H9 (cell line): ENCODE measurements around the gene MXD4. TPM values are rescaled to one million over a fixed set of nuclear protein-coding genes. Genes with fewer than 3 reads are reported as not detected.

Experiments
- DNase-seq: peaks from one replicate; pipeline ENCODE4 v3.0.0-alpha.2; 2017
- H2AFZ ChIP-seq: one replicate; pipeline ENCODE4 v1.6.1; 2013; ENCODE audit warnings: mild to moderate bottlenecking, low read length, control low read depth, moderate library complexity
- H2AK5ac ChIP-seq: 2 replicates; pipeline ENCODE4 v1.6.1; 2013; ENCODE audit warnings: low read length, control low read depth, mixed read lengths; ENCODE audit not compliant: insufficient read length
- H2BK120ac ChIP-seq: one replicate; pipeline ENCODE4 v1.6.1; 2013; ENCODE audit warnings: low read depth, mild to moderate bottlenecking, low read length, control low read depth, inconsistent platforms; ENCODE audit not compliant: poor library complexity, severe bottlenecking
- H2BK12ac ChIP-seq: 2 replicates; pipeline ENCODE4 v1.6.1; 2013; ENCODE audit warnings: low read length, control low read depth, mixed read lengths, low read depth; ENCODE audit not compliant: insufficient read length
- H2BK15ac ChIP-seq: 2 replicates; pipeline ENCODE4 v1.6.1; 2013; ENCODE audit warnings: low read depth, low read length, control low read depth
- H2BK20ac ChIP-seq: one replicate; pipeline ENCODE4 v1.6.1; 2013; ENCODE audit warnings: low read depth, mild to moderate bottlenecking, low read length, control low read depth, inconsistent platforms; ENCODE audit not compliant: poor library complexity, severe bottlenecking
- H2BK5ac ChIP-seq: 2 replicates; pipeline ENCODE4 v1.6.1; 2013; ENCODE audit warnings: low read length, control low read depth, mixed read lengths; ENCODE audit not compliant: insufficient read length
- H3K14ac ChIP-seq: 2 replicates; pipeline ENCODE4 v1.6.1; 2013; ENCODE audit warnings: low read length, control low read depth; ENCODE audit not compliant: insufficient read depth
- H3K18ac ChIP-seq: 2 replicates; pipeline ENCODE4 v1.6.1; 2013; ENCODE audit warnings: low read depth, mild to moderate bottlenecking, mixed read lengths, low read length, control low read depth; ENCODE audit not compliant: insufficient read length
- H3K23ac ChIP-seq: 2 replicates; pipeline ENCODE4 v1.6.1; 2013; ENCODE audit warnings: low read length, control low read depth, mixed read lengths, low read depth; ENCODE audit not compliant: insufficient read length
- H3K23me2 ChIP-seq: 2 replicates; pipeline ENCODE4 v1.6.1; 2013; ENCODE audit warnings: low read depth, mild to moderate bottlenecking, mixed read lengths, low read length, control low read depth; ENCODE audit not compliant: insufficient read length, poor library complexity, severe bottlenecking
- H3K27ac ChIP-seq: 2 replicates; pipeline ENCODE4 v1.5.1; 2013; ENCODE audit warnings: low read length, control low read depth, mixed read lengths, low read depth; ENCODE audit not compliant: insufficient read length
- H3K27me3 ChIP-seq: 2 replicates; pipeline ENCODE4 v1.6.1; 2013; ENCODE audit warnings: low read length, control low read depth, inconsistent platforms; ENCODE audit not compliant: insufficient read depth
- H3K4ac ChIP-seq: 2 replicates; pipeline ENCODE4 v1.6.1; 2013; ENCODE audit warnings: low read depth, mild to moderate bottlenecking, control low read depth, inconsistent platforms, low read length, moderate library complexity
- H3K4me1 ChIP-seq: 2 replicates; pipeline ENCODE4 v1.6.1; 2013; ENCODE audit warnings: low read length, control low read depth, inconsistent platforms; ENCODE audit not compliant: insufficient read depth
- H3K4me2 ChIP-seq: 2 replicates; pipeline ENCODE4 v1.6.1; 2013; ENCODE audit warnings: low read length, control low read depth, mixed read lengths; ENCODE audit not compliant: insufficient read length, insufficient read depth
- H3K56ac ChIP-seq: 2 replicates; pipeline ENCODE4 v1.6.1; 2013; ENCODE audit warnings: low read depth, mild to moderate bottlenecking, mixed read lengths, low read length, control low read depth; ENCODE audit not compliant: insufficient read length
- H3K79me1 ChIP-seq: 2 replicates; pipeline ENCODE4 v1.6.1; 2013; ENCODE audit warnings: low read depth, mild to moderate bottlenecking, moderate library complexity, low read length, control low read depth, inconsistent platforms; ENCODE audit not compliant: insufficient read depth, poor library complexity, severe bottlenecking
- H3K79me2 ChIP-seq: 2 replicates; pipeline ENCODE4 v1.6.1; 2013; ENCODE audit warnings: low read length, control low read depth, inconsistent platforms; ENCODE audit not compliant: insufficient read depth
- H3K9ac ChIP-seq: 2 replicates; pipeline ENCODE4 v1.6.1; 2013; ENCODE audit warnings: low read length, control low read depth, mixed read lengths; ENCODE audit not compliant: insufficient read length; ENCODE audit errors: extremely low read depth
- H3K9me3 ChIP-seq: one replicate; pipeline ENCODE4 v1.6.1; 2013; ENCODE audit warnings: low read depth, low read length, inconsistent platforms; ENCODE audit not compliant: control insufficient read depth
- H3T11ph ChIP-seq: one replicate; pipeline ENCODE4 v1.6.1; 2013; ENCODE audit warnings: mild to moderate bottlenecking, low read length, control low read depth, inconsistent platforms
- H4K20me1 ChIP-seq: one replicate; pipeline ENCODE4 v1.6.1; 2013; ENCODE audit not compliant: control insufficient read depth, insufficient read length, insufficient read depth
- H4K5ac ChIP-seq: 2 replicates; pipeline ENCODE4 v1.6.1; 2013; ENCODE audit warnings: low read depth, mild to moderate bottlenecking, mixed read lengths, low read length, control low read depth; ENCODE audit not compliant: insufficient read length
- H4K8ac ChIP-seq: replicated peaks from 2 replicates; pipeline ENCODE4 v1.6.1; 2013; ENCODE audit warnings: low read length, control low read depth, mixed read lengths, low read depth; ENCODE audit not compliant: insufficient read length
- H4K91ac ChIP-seq: 2 replicates; pipeline ENCODE4 v1.6.1; 2013; ENCODE audit warnings: low read depth, mild to moderate bottlenecking, moderate library complexity, mixed read lengths, low read length, control low read depth; ENCODE audit not compliant: insufficient read length
- H3K27ac Mint-ChIP-seq, 3 experiments: 2 replicates in 2 of 3; 3 replicates in 1 of 3; pipeline ENCODE4 v1.8.0; 2020 to 2021; ENCODE audit warnings: mixed read lengths in 3 of 3, mild to moderate bottlenecking in 1 of 3, moderate library complexity in 1 of 3
- H3K27me3 Mint-ChIP-seq: 2 replicates; pipeline ENCODE4 v1.8.0; 2021; ENCODE audit warnings: low read depth, mild to moderate bottlenecking, moderate library complexity, mixed read lengths
- H3K36me3 Mint-ChIP-seq, 3 experiments: 2 replicates in 2 of 3; 3 replicates in 1 of 3; pipeline ENCODE4 v1.8.0; 2020 to 2021; ENCODE audit warnings: low read depth in 3 of 3, mixed read lengths in 3 of 3; ENCODE audit not compliant: insufficient read depth in 1 of 3
- H3K4me1 Mint-ChIP-seq, 2 experiments: 2 replicates each; pipeline ENCODE4 v1.8.0; 2020; ENCODE audit warnings: mixed read lengths in 2 of 2
- H3K4me3 Mint-ChIP-seq, 2 experiments: 2 replicates in 1 of 2; 3 replicates in 1 of 2; pipeline ENCODE4 v1.8.0; 2020 to 2021; ENCODE audit warnings: mild to moderate bottlenecking in 2 of 2, mixed read lengths in 2 of 2, moderate library complexity in 1 of 2
- H3K9me3 Mint-ChIP-seq, 2 experiments: 2 replicates in 1 of 2; 3 replicates in 1 of 2; pipeline ENCODE4 v1.8.0; 2020; ENCODE audit warnings: mild to moderate bottlenecking in 2 of 2, mixed read lengths in 2 of 2, moderate library complexity in 1 of 2
- WGBS: extraction: QIAGEN DNeasy Blood & Tissue Kit; methylation state at CpG from one replicate; pipeline ENCODE4 v1.1.7; 2013; ENCODE audit warnings: missing lambda C conversion rate, low lambda C conversion rate, mixed read lengths; ENCODE audit not compliant: insufficient read length; ENCODE audit errors: extremely low coverage; 5-methylcytosine and 5-hydroxymethylcytosine counted together
- total RNA-seq: library from RNA; stranded (reverse); gene quantifications from 2 replicates; pipeline ENCODE4 v1.2.1, GENCODE V29; 2021
- TF ChIP-seq, protein P1 (sequence below): fragments of 200-600 bp; sonication (generic); conservative IDR thresholded peaks from 3 replicates; pipeline ENCODE4 v1.8.0; 2021; ENCODE audit warnings: antibody characterized with exemption, mild to moderate bottlenecking

The MXD4 gene
- total RNA-seq, 1 experiment from 2014 or later, result 24.1 TPM

DNA sequence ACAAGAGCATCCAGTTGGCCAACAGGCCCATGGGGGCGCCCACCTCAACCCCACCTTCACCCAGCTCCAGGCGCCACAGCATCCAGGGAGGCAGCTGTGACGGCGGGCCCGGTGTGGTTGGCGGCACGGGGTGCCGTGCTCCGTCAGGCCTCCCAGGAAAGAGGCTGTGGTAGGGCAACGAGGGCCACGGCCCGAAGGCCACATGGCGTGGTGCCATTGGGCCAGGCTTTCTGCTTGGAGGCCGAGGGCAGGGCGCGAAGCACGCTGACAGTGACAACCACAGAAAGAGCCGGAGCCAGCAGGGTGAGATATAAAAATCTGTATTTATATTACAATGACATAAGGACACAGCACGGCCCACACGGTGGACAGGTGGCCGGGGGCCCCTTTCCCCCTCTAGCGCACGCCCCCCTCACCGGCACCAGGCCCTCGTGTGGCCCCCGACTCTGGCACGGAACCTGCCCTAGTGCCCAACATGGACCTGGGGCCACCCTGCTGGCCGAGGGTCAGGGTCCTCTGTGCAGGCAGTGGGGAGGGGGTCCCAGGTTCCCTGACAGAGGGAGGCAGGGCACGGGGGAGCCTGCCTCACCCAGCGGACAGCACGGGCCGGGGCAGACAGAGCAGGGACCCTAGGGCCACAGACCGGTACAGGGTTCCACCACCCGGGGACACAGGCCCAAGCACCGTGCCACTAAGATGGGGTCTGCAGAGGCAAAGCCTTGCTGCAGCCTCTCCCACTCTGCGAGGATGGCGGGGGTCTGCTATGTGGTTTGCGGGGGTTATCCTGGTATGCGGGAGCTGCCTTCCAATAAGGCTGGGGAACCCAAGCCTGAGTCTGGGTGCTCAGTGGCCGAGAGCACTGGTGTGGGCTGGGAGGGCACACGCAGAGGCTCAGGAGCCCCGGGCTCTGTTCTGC is 14.5 kb downstream of the MXD4 start:
- Histone ChIP-seq H2AK5ac (no peak overlapping the region), H3K9me3 (no peaks in the 10 kb centered on the region), H3K4ac (no peak overlapping the region; the same call in 1 of the 2 replicates), H2AFZ (no peak overlapping the region), H2BK12ac (no peak overlapping the region), H3K56ac (no peak overlapping the region), H2BK15ac (no peak overlapping the region), H3K18ac (no peak overlapping the region), H3K9ac (no peak overlapping the region), H3K79me2 (no peaks in the 10 kb centered on the region), H2BK120ac (no peak overlapping the region), H4K91ac (no peak overlapping the region), H4K8ac (no peak overlapping the region), H3K14ac (no peak overlapping the region; the same call in 1 of the 2 replicates), H3K23me2 (peaks cover under 1% of the 10 kb centered on the region), H3K79me1 (no peaks in the 10 kb centered on the region), H3K27me3 (no peaks in the 10 kb centered on the region), H3K4me2 (no peak overlapping the region), H3K27ac (no peak overlapping the region), H3K23ac (no peak overlapping the region), H4K20me1 (no peaks in the 10 kb centered on the region), H3T11ph (no peak overlapping the region), H2BK5ac (no peak overlapping the region), H2BK20ac (no peak overlapping the region), H4K5ac (no peak overlapping the region), H3K4me1 (no peaks in the 10 kb centered on the region)
- no CpG with 5 or more reads among the region's 42 CpGs for WGBS
- H3K36me3 Mint-ChIP-seq, result peaks cover 7 to 14% (median 9%) of the 10 kb centered on the region in 3 experiments
- TF ChIP-seq, protein P1, sequence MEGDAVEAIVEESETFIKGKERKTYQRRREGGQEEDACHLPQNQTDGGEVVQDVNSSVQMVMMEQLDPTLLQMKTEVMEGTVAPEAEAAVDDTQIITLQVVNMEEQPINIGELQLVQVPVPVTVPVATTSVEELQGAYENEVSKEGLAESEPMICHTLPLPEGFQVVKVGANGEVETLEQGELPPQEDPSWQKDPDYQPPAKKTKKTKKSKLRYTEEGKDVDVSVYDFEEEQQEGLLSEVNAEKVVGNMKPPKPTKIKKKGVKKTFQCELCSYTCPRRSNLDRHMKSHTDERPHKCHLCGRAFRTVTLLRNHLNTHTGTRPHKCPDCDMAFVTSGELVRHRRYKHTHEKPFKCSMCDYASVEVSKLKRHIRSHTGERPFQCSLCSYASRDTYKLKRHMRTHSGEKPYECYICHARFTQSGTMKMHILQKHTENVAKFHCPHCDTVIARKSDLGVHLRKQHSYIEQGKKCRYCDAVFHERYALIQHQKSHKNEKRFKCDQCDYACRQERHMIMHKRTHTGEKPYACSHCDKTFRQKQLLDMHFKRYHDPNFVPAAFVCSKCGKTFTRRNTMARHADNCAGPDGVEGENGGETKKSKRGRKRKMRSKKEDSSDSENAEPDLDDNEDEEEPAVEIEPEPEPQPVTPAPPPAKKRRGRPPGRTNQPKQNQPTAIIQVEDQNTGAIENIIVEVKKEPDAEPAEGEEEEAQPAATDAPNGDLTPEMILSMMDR, result no peak
- peaks cover 0 to 7% of the 10 kb centered on the region in 2 experiments; a peak in 2 of 4 replicates for H3K4me1 Mint-ChIP-seq
- H3K27me3 Mint-ChIP-seq, result peaks cover 5% of the 10 kb centered on the region
- H3K4me3 Mint-ChIP-seq, result no peak overlapping the region
- DNase-seq, result no peak
- peaks cover 13 to 17% of the 10 kb centered on the region in 2 experiments for H3K9me3 Mint-ChIP-seq
- no peak overlapping the region; a peak in 1 of 7 replicates for H3K27ac Mint-ChIP-seq
